CD4-positive, CD25-positive, alpha-beta regulatory T cell (primary cell): ENCODE measurements around the gene TMPRSS9. TPM values are rescaled to one million over a fixed set of nuclear protein-coding genes. Genes with fewer than 3 reads are reported as not detected.
A peak's percentile ranks its signal among the peaks of the same experiment; 100 is the strongest.

Experiments
- ATAC-seq, 2 donors: fragments of 150-1000 bp; cut with Tn5 transposase; one replicate each; pipeline ENCODE4 v1.10.0; 2021; ENCODE audit warnings: low read depth in 2 of 2, moderate number of reproducible peaks in 2 of 2, moderate library complexity in 1 of 2
- DNase-seq, 3 donors: peaks; one replicate each; pipeline versions ENCODE4 v3.0.0 to v3.0.0-alpha.2; 2012 to 2022; ENCODE audit warnings: mixed read lengths in 1 of 3
- H3K27ac ChIP-seq: one replicate; pipeline ENCODE4 v1.7.0; 2013; ENCODE audit warnings: mild to moderate bottlenecking, low read length; ENCODE audit not compliant: insufficient read depth, poor library complexity, severe bottlenecking
- H3K27me3 ChIP-seq: one replicate; pipeline ENCODE4 v1.7.0; 2013; ENCODE audit warnings: low read length; ENCODE audit not compliant: control insufficient read depth, insufficient read depth
- H3K36me3 ChIP-seq: one replicate; pipeline ENCODE4 v1.7.0; 2013; ENCODE audit warnings: mild to moderate bottlenecking, low read length, moderate library complexity; ENCODE audit not compliant: control insufficient read depth, insufficient read depth
- H3K4me1 ChIP-seq: 2 replicates; pipeline ENCODE4 v1.7.0; 2013; ENCODE audit warnings: mild to moderate bottlenecking, low read length; ENCODE audit not compliant: insufficient read depth, control insufficient read depth, poor library complexity, severe bottlenecking
- H3K4me3 ChIP-seq: one replicate; pipeline ENCODE4 v1.7.0; 2013; ENCODE audit warnings: low read depth, mild to moderate bottlenecking, low read length, moderate library complexity
- H3K9me3 ChIP-seq, 2 experiments: 1 replicate in 1 of 2; 2 replicates in 1 of 2; pipeline ENCODE4 v1.7.0; 2013; ENCODE audit warnings: low read length in 2 of 2, mild to moderate bottlenecking in 1 of 2, moderate library complexity in 1 of 2; ENCODE audit not compliant: control insufficient read depth in 2 of 2
- H3K27ac Mint-ChIP-seq, 3 donors: one replicate each; pipeline ENCODE4 v1.8.0; 2020 to 2022; ENCODE audit warnings: mild to moderate bottlenecking in 3 of 3, mixed read lengths in 3 of 3, moderate library complexity in 2 of 3
- H3K27me3 Mint-ChIP-seq: one replicate; pipeline ENCODE4 v1.8.0; 2022; ENCODE audit warnings: mild to moderate bottlenecking, mixed read lengths
- H3K36me3 Mint-ChIP-seq: one replicate; pipeline ENCODE4 v1.8.0; 2020; ENCODE audit warnings: mixed read lengths
- H3K4me1 Mint-ChIP-seq, 4 donors: one replicate each; pipeline ENCODE4 v1.8.0; 2020 to 2022; ENCODE audit warnings: mixed read lengths in 4 of 4, mild to moderate bottlenecking in 1 of 4
- H3K4me3 Mint-ChIP-seq, 4 donors: one replicate each; pipeline ENCODE4 v1.8.0; 2020 to 2022; ENCODE audit warnings: mild to moderate bottlenecking in 4 of 4, mixed read lengths in 4 of 4, moderate library complexity in 3 of 4
- H3K9me3 Mint-ChIP-seq, 7 donors: one replicate each; pipeline ENCODE4 v1.8.0; 2020 to 2022; ENCODE audit warnings: mixed read lengths in 7 of 7, mild to moderate bottlenecking in 3 of 7, moderate library complexity in 2 of 7
- polyA plus RNA-seq, 4 donors: library from polyadenylated mRNA; unstranded; fragments of 300-500 nt; fragmentation: Illumina TruSeq; gene quantifications; one replicate each; pipeline ENCODE4 v1.2.3, GENCODE V29; 2021
- total RNA-seq: library from RNA; stranded (reverse); gene quantifications from one replicate; pipeline ENCODE4 v1.2.3, GENCODE V29; 2022

Gene TMPRSS9
- total and polyA plus RNA-seq, 5 donors from 2014 or later = 0.17 TPM; not detected in 4

GRCh38 chr19:2374808-2375207, 14.7 kb downstream of the TMPRSS9 start:
- H3K9me3 Mint-ChIP-seq = peaks cover 0 to 13% (median 3%) of the 10 kb centered on the region in 7 donors

DNA sequence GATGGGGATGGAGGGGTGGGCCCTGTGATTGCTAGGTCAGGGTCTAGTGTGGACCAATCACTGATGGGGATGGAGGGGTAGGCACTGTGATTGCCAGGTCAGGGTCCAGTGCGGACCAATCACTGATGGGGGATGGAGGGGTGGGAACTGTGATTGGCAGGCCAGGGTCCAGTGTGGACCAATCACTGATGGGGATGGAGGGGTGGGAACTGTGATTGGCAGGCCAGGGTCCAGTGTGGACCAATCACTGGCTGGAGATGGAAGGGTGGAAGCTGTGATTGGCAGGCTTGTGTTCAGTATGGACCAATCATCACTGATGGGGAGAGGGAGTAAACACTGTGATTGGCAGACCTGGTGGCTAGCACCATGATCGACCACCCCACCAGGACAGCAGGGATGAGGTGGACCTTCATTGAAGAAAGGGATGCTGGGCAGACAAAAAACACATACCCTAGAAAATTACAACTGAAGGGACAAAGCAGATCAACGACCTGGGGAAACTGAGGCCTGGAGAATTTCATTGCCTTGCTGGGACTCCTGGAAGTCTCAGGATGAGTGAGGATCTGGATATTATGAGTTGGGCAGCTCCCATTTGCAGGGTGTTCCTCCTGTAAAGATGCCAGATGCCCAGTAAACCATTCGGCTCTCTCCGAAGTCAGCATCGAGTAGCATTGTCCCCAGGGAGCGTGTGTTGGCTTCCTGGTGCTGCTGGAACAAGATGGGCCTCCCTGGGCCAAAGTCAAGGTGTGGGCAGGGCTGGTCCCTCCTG, 15.5 kb downstream of the TMPRSS9 start:
- Histone ChIP-seq H3K27me3 (no peaks in the 10 kb centered on the region), H3K27ac (no peak overlapping the region), H3K36me3 (no peaks in the 10 kb centered on the region), H3K4me3 (no peak overlapping the region), H3K4me1 (no peaks in the 10 kb centered on the region), H3K9me3 (peaks cover 3 to 7% of the 10 kb centered on the region in 2 experiments)
- H3K4me3 Mint-ChIP-seq = no peak overlapping the region
- no peak overlapping the region for H3K27ac Mint-ChIP-seq
- no peak for ATAC-seq
- H3K4me1 Mint-ChIP-seq = peaks cover 0 to 2% (median 0%) of the 10 kb centered on the region in 4 donors
- no peak for DNase-seq
- H3K9me3 Mint-ChIP-seq = peaks cover 0 to 13% (median 3%) of the 10 kb centered on the region in 7 donors
- H3K36me3 Mint-ChIP-seq = no peaks in the 10 kb centered on the region
- peaks cover 12% of the 10 kb centered on the region for H3K27me3 Mint-ChIP-seq

More at GRCh38 chr19:2374808-2375207, 14.7 kb downstream of the TMPRSS9 start:
- Histone ChIP-seq H3K4me1 (no peaks in the 10 kb centered on the region), H3K36me3 (no peaks in the 10 kb centered on the region), H3K4me3 (no peak overlapping the region), H3K27me3 (no peaks in the 10 kb centered on the region), H3K9me3 (peaks cover 2 to 8% of the 10 kb centered on the region in 2 experiments), H3K27ac (no peak overlapping the region)
- ATAC-seq (no peak), DNase-seq (no peak)
- Mint-ChIP-seq H3K4me1 (peaks cover 0 to 4% (median 0%) of the 10 kb centered on the region in 4 donors), H3K27ac (no peak overlapping the region), H3K4me3 (no peak overlapping the region), H3K27me3 (peaks cover 12% of the 10 kb centered on the region), H3K36me3 (no peaks in the 10 kb centered on the region)

DNA sequence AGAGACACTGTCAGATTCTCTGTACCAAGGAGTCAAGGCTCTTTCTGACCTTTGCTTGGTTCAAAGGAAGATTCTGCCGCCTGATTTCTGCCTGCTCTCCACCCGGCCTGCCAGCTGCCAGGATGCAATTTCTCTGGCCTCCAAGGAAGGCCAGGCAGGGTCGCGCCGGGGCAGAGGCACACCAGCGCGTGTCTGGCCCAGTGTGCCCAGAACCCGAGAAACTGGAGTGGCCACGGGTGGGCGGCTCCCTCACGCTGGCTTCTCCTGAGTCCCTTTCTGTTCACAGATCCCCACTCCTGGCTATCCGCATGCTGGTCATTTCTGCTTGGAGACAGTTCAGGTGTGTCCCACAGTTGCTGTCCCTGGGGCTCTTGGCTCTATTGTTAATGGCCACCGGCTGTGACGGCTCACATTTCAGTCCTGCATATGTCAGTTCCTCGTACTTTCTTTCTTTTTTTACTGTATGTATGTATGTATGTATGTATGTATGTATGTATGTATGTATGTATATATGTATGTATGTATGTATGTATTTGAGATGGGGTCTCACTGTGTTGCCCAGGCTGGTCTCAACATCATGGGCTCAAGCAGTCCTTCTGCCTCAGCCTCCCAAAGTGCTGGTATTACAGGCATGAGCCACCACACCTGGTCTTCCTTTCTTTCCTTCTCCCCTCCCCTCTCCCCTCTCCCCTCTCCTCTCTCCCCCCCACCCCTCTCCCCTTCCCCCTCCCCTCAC, 16.9 kb downstream of the TMPRSS9 start:
- Mint-ChIP-seq H3K36me3 (no peaks in the 10 kb centered on the region), H3K27ac (peak overlapping the region in 1 of 3 donors; percentile 65), H3K9me3 (peaks cover 0 to 16% (median 4%) of the 10 kb centered on the region in 7 donors), H3K4me3 (no peak overlapping the region), H3K27me3 (peaks cover 10% of the 10 kb centered on the region), H3K4me1 (no peaks in the 10 kb centered on the region)
- no peaks in the 10 kb centered on the region for H3K36me3 ChIP-seq
- DNase-seq (no peak), ATAC-seq (no peak)
- peaks cover 5 to 12% of the 10 kb centered on the region in 2 experiments for H3K9me3 ChIP-seq
- no peaks in the 10 kb centered on the region for H3K4me1 ChIP-seq
- no peak overlapping the region for H3K4me3 ChIP-seq
- H3K27ac ChIP-seq = no peak overlapping the region
- H3K27me3 ChIP-seq = no peaks in the 10 kb centered on the region

DNA sequence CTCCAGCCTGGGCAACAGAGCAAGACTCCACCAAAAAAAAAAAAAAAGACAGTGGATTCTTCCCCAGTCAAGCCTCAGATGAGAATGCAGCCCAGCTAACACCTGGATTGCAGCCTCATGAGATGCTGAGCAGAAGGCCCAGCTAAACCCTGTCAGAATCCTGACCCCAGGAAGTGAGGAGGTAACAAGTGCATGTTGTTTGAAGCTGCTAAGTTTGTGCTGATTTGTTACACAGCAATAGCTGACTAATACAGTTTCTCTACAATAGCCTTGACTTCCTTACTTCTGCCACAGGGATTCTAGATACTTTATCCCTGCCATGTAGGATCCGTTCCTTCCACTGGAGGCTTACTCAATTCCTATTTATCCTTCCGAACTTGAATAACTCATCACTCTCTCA, 20.5 kb downstream of the TMPRSS9 start:
- no peak overlapping the region for H3K4me3 ChIP-seq
- Mint-ChIP-seq H3K4me1 (no peaks in the 10 kb centered on the region), H3K4me3 (no peak overlapping the region), H3K36me3 (no peaks in the 10 kb centered on the region), H3K9me3 (peaks cover 0 to 16% (median 3%) of the 10 kb centered on the region in 7 donors), H3K27me3 (peaks cover 5% of the 10 kb centered on the region), H3K27ac (no peak overlapping the region)
- DNase-seq (no peak), ATAC-seq (no peak)
- no peaks in the 10 kb centered on the region for H3K4me1 ChIP-seq
- H3K27me3 ChIP-seq = no peaks in the 10 kb centered on the region
- H3K9me3 ChIP-seq = peaks cover 5 to 12% of the 10 kb centered on the region in 2 experiments
- no peaks in the 10 kb centered on the region for H3K36me3 ChIP-seq
- no peak overlapping the region for H3K27ac ChIP-seq

GRCh38 chr19:2381148-2381820, 21.2 kb downstream of the TMPRSS9 start:
- peak overlapping the region in 1 of 3 donors; percentile 44 for H3K27ac Mint-ChIP-seq
- no peak for ATAC-seq
- H3K9me3 ChIP-seq = peaks cover 5 to 12% of the 10 kb centered on the region in 2 experiments
- no peak overlapping the region for H3K4me3 Mint-ChIP-seq
- H3K27me3 ChIP-seq = no peaks in the 10 kb centered on the region
- H3K9me3 Mint-ChIP-seq = peaks cover 0 to 16% (median 3%) of the 10 kb centered on the region in 7 donors
- no peak overlapping the region for H3K27ac ChIP-seq
- no peak for DNase-seq
- H3K4me3 ChIP-seq = no peak overlapping the region
- H3K4me1 ChIP-seq = no peaks in the 10 kb centered on the region
- no peaks in the 10 kb centered on the region for H3K36me3 ChIP-seq
- no peaks in the 10 kb centered on the region for H3K4me1 Mint-ChIP-seq
- H3K36me3 Mint-ChIP-seq = no peaks in the 10 kb centered on the region
- H3K27me3 Mint-ChIP-seq = peaks cover 9% of the 10 kb centered on the region

DNA sequence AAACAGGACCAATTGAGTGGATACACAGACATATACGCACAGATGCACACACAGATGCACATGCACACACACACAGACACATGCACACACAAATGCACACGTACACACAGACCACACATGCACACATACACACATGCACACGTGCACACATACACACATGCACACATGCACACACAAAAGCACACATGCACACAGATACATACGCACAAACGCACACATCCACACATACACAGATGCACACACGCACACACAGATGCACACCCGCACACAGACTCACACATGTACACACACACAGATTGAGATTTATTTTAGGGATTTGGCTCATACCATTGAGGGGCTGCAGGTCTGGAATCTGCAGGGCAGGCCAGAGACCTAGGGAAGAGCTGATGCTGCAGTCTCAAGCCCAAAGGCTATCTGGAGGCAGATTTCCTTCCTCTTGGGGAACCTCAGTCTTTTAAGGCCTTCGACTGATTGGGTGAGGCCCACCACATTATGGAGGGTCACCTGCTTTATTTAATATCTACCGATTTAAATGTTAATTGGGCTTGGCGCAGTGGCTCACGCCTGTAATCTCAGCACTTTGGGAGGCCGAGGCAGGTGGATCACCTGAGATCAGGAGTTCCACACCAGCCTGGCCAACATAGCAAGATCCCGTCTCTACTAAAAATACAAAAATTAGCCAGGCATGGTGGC, 22.6 kb downstream of the TMPRSS9 start:
- Mint-ChIP-seq H3K9me3 (peaks cover 0 to 16% (median 3%) of the 10 kb centered on the region in 7 donors), H3K4me3 (no peak overlapping the region), H3K27me3 (peaks cover 16% of the 10 kb centered on the region), H3K27ac (no peak overlapping the region), H3K36me3 (no peaks in the 10 kb centered on the region), H3K4me1 (no peaks in the 10 kb centered on the region)
- Histone ChIP-seq H3K4me3 (no peak overlapping the region), H3K27ac (no peak overlapping the region), H3K9me3 (peaks cover 5 to 12% of the 10 kb centered on the region in 2 experiments), H3K27me3 (no peaks in the 10 kb centered on the region), H3K4me1 (no peaks in the 10 kb centered on the region), H3K36me3 (no peaks in the 10 kb centered on the region)
- no peak for ATAC-seq
- DNase-seq = no peak

DNA sequence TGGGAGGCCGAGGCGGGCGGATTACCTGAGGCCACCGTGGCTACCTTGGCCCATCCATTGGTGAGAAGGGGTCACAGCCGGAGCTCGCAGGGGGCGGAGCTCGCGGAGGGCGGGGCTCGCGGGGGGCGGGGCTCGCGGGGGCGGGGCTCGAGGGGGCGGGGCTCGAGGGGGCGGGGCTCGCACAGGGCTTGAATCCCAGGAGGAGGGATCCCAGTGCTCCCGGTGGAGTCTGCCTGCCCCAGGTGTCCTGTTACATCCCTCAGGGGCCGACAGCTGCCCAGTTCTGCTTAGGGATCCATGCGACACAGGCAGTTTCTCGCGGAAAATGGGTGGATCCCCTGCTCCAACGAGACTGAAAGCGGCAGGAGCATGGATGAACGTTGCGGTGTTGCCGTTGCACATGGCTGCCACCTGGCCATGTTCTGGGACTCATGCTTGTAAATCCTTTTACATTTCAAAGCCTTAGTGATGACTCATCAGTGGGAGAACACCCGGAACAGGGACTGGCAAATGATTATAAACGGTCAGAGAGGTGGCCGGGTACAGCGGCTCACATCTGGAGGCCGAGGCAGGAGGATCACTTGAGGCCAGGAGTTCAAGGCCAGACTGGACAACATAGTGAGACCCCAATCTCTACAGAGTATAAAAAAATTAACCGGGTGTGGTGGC, 25.1 kb downstream of the TMPRSS9 start:
- Histone ChIP-seq H3K27ac (no peak overlapping the region), H3K4me3 (no peak overlapping the region), H3K27me3 (no peaks in the 10 kb centered on the region), H3K9me3 (peaks cover 3 to 7% of the 10 kb centered on the region in 2 experiments), H3K36me3 (no peaks in the 10 kb centered on the region), H3K4me1 (no peaks in the 10 kb centered on the region)
- no peak overlapping the region for H3K27ac Mint-ChIP-seq
- H3K36me3 Mint-ChIP-seq = no peaks in the 10 kb centered on the region
- H3K4me1 Mint-ChIP-seq = no peaks in the 10 kb centered on the region
- peaks cover 0 to 5% (median 0%) of the 10 kb centered on the region in 7 donors for H3K9me3 Mint-ChIP-seq
- peak overlapping the region in 1 of 4 donors; percentile 11 for H3K4me3 Mint-ChIP-seq
- peaks cover 13% of the 10 kb centered on the region for H3K27me3 Mint-ChIP-seq
- no peak for ATAC-seq
- DNase-seq = no peak
